HG03442 (cell line): ENCODE results near the gene MOGAT3.
A peak's percentile ranks its signal among the peaks of the same experiment; 100 is the strongest.

Source experiments
- ATAC-seq: cut with Tn5 transposase; IDR thresholded peaks from one replicate; pipeline ENCODE4 v1.9.1; 2021; ENCODE audit warnings: mild to moderate bottlenecking, moderate library complexity; ENCODE audit not compliant: unreplicated experiment

MOGAT3 gene

DNA sequence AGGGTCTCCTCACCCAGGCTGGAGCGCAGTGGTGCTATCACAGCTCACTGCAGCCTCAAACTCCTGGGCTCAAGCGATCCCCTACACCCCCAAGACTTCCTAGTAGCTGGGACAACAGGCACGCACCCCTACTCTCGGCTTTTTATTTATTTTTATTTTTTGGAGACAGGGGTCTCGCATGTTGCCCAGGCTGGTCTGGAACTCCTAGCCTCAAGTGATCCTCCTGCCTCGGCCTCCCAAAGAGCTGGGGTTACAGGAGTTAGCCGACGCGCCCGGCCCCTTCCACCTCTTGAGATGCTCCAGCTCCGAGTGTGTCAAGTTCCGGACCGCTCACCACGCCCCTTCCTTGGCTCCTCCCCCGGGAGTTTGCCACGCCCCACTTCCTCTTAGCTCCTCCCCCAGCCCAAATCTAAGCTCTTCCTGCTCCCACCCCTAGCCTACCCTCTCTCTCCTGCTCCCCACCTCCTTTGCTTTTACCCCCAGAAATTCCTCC lies 27.0 kb downstream of the MOGAT3 start:
- ATAC-seq = no peak

DNA sequence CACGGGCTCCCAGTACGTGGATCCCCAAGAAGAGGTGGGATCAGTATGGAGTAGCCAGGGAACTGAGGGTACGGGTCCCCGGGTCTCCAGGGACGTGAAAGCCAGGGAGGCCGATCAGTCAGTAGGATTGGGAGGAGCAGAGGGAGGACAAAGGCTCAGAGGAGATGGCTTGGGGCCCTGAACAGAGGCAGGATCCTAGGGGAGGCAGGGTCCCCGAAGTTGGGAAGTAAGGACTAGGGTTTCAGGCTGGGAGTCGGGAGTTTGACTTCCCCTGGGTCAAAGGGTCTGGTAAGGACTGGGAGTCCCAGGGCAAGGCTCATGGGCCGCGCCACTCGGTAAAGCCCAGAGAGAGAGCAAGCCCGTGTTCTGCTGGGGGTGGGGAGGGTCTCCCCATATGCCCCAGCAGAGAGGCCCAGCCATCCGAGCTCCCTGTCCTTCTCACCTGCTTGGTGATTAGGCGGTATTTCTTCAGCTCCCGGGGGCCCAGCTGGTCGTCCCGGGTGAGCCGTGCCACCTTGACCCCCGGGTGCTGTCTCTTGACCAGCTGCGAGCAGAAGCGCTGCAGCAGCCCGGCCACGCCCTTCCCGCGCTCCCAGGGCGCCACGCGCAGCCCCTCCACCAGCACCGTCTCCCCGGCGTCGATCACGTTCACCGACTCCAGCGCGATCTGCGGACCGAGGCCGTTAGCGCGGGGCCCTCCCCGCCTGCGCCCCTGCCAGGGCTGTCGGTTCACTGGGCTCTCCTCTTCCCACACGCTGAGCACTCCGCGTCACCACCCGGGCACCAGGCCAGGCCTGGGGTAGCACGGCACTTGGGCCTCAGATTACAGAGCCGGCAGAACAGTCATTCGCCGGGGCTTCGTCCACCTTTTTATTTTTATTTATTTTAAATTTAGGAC lies 27.7 kb downstream of the MOGAT3 start:
- ATAC-seq = no peak

DNA sequence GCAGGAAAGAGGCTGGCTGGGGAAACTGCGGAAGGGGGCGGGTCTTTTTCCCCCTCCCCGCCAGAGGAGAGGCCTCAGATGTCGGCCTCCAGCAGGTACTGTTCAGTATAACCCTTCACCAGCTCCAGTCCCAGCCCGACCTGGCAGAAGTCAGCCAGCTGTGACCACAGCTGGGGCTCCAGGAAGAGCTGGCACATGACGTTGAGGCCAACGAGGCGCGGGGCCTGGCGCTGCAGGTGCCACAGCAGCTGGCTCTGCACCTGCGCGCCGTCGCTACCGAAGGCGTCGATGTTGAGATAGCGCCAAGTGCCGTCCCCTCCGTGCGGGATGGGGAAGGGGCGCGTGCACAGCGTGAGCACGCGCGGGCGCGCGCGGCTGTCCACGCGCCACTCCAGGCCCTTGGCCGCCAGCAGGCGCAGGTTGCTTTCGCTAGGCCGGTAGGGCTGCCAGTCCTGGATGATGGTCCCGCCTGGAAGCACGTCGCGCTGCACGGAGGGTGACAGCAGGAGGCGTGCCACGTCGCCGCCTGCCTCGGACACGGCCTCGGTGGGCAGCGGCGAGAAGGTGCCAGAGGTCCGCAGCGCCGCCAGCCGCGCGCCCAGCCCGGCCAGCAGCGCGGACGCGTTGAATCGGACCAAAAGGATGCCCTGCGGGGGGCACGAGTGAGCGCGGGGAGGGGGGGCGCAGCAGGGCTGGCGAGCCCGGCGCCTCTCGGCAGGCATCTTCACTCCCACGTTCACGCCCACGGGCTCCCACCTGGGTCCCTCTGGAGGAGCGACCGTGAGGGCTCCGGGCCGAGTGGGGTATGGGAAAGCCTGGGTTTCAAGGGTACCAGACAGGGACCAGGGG lies 28.6 kb downstream of the MOGAT3 start:
- ATAC-seq = no peak

DNA sequence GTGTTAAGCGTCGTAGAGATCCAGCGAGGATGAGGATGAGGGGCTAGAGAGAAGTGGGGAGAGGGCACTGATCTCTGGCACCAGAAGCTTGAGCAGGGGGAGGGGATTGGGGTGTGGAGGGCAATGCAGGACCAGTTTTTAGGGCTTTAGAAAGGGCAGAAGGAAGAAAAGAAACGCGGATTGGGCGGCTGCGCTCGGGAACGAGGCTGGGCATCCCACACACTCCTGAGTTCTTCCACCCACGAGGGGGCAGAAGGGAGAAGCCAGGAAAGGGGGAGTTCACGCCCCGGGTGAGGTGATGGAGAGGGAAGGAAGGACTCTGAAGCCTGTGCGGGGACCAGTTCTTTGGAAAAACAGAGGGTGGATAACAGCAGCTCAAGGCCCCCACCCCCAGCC lies 29.4 kb downstream of the MOGAT3 start:
- ATAC-seq = no peak

DNA sequence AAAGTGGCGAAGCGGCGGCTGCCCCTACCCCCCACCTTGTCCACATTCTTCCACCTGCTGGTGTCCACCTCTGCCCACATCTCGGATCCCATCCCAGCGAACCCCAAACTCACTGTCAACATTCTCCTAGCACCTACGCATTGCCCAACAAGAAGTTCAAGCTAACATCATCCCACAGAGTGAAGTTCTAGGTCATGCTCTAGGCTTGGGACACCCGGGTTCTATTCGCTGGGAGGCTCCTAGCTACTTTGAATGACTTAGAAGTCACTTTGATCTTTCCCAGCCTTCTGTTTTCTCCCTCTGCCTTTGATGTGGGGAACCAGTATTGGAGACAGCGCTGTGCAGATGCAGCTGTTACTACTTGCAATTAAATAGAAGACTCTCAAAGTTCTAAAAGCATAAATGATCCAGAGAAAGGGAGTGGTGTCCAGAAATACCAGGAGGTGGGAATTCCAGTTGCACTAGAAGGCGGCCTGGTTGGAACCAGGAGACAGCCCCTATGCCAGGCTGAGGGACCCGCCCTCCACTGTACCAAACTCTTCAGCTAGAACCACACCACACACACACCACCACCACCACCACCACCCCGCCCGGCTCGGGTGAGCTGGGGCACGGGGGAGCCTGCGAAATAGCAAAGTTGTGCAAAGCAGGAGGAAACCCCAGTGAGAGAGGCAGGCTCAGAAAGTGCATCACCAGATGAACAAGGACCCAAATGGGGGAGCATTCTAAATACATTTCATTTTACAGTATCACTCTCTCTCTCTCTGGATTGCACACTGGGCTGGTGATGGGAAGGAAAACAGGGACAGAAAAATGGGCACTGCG lies 30.0 kb downstream of the MOGAT3 start:
- ATAC-seq = no peak

DNA sequence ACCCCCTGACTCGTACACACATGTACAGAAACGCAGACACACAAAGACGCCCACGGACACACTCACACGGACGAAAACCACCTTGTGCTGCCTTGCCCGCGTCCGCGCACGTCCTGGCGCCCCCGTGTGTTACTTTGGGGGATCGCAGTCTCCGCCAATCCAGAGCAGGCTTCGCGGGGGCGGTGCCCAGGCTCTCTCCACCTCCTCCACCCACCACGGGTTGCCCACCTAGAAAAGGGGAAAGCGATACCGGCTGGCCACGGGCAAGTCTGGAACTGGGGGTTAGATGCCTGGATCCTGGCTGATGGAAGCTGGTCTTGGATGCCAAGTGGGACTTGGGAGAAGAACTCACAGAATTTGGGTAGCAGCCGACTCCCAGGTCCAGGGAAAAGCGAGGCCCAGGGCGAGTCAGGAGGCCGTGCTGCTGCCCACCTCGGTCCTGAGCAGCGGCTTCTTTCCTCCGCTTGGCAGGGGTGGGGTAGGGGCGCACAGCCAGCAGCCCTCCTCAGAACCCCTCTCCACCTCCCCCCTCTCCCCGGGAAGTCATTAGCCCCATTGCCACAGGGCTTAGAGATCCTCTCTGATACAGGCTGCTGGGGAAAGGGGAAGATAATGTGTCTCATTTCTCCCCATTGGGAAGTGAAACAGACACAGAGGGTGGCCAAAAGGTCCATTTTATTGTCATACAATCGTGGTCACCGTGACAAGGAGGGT lies 30.8 kb downstream of the MOGAT3 start:
- no peak for ATAC-seq

DNA sequence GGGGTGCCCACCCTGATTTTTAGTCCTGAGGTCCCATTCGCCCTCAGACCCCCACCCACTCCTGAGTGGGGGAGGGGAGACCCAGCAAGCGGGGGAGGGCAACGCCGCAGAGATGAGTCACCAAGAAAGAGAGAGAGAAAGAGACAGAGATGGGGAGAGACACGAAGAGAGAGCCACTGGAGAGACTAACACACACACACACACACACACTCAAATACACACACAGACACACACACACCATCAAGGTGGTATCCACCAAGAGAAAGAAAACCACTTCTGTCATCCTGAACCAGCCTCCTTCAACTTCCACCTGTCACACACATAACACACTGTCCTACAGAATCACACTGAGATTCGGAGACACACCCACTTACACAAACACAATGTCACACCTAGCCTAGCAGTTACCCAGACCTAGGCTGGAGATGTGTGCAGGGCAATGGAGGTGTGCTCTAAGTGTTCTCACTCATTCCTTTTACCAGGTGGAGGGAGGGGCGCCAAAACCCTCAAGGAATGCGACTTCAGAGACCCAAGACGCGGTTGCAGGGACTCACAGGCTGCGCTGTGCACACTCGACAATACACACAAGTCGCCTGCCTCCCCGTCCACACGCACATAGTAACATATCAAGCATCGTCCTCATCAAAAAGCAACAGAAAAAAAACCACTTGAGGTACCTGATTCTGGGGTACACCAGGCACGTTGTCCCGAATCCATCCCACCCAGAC lies 31.6 kb downstream of the MOGAT3 start:
- ATAC-seq = no peak

DNA sequence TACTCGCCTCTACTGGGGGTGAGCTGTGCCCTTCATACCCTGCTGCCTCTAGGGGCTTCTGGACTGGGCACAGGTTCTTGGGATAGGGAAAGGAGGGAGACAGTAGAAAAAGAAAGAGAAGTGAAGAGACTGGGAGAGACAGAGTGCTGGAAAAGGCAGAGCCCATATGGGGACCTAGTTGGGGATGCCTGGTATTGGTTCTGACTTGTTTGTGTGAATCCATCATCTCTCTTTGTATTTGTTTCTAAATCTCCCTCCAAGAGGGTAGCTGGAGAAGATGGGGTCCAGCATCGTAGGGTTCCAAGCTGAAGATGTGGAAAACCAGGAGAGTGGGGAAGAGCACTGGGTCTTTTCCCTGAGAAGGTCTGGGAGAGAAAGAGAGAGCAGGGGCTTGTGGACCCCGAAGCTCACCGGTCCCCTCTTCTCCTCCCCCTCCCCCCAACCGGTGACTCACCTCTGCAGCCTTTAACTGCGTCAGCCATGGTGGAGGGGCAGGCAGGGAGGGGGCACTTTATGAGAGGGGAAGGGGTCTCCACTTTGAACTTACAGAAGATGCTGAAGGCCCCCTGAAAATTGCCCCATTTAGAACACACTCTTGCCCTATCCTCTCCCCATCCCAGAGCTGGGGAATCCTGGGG lies 32.3 kb downstream of the MOGAT3 start:
- no peak for ATAC-seq

DNA sequence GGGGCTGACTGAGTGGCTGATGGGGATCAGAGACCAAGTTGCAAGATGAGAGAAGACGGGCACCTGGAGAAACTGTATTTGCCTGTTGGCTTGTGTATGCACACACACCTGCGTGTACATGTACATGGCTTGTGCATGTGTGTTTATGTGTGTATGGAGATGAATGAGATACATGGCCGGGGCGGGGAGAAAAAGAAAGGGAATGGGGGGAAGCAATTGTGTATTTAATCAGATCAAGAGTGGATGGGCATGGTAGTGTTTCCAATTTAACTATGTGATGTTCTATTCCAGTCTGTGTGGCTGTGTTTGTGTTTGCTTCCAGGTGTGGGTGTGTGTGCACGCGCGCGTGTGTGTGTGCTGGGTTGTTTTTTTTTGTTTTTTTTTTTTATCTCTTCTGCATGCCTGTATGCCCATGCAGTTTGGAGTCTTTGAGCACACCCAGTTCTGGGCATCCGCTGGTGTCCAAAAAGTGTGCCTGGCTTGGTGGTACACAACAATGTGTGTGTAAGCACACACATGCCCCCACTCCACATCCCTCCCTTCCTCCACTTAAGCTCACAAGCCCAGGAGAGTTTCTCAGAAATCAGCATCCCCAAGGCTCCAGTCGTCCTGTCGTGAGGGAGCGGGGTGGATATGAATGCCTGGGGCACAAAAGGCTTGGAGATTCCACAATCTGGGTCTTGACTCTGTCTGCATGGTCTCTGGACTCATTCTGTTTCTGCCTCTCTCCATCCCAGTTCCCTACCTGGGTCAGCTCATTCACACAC lies 33.0 kb downstream of the MOGAT3 start:
- ATAC-seq = no peak

DNA sequence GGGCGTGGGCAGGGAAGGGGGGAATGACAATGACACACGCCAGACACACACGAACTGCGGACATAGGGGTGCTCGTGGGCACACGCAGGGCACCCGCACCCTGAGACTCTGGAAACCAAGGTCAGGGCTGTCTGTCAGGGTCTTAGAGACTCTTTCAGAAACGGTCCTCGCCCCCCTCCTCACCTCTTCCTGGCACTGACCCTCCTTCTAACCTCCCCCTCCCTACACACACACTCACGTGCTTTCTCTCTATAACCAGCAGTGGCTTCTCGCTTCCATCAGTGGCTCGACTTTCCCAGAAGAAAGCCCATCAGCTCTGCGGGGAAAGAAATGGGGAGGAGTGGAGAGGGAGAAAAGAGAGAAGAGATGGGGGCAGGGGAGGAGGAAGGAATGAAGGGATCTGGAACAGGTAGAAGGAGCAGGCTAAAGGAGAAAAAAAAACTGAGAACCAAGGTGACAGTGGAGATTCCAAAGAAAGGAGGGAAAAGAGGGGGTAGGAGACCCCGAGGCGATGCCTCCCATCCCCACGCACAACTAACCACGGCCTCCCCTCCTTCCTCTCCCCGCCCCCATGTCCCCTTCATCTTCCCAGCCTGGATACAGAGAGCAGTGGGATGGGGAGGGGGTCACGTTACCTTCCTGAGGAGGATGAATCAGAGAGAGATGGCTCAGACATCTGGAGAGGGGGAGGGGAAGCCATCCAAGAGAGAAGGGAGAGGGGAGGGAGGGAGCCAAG lies 33.8 kb downstream of the MOGAT3 start:
- ATAC-seq = no peak

DNA sequence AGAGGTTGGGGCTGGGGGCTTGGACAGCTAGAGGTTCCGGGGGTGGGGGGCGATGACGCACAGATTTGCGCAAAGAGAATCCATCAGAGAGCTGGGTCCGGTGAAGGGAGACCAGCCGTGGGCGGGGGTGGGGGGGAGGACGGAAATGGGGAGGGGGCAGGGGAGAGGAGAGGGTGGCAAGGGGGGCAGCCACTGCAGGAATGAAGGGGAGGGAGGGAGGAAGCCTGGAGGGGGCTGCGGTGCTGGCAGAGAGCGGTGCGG lies 34.3 kb downstream of the MOGAT3 start:
- ATAC-seq = no peak

DNA sequence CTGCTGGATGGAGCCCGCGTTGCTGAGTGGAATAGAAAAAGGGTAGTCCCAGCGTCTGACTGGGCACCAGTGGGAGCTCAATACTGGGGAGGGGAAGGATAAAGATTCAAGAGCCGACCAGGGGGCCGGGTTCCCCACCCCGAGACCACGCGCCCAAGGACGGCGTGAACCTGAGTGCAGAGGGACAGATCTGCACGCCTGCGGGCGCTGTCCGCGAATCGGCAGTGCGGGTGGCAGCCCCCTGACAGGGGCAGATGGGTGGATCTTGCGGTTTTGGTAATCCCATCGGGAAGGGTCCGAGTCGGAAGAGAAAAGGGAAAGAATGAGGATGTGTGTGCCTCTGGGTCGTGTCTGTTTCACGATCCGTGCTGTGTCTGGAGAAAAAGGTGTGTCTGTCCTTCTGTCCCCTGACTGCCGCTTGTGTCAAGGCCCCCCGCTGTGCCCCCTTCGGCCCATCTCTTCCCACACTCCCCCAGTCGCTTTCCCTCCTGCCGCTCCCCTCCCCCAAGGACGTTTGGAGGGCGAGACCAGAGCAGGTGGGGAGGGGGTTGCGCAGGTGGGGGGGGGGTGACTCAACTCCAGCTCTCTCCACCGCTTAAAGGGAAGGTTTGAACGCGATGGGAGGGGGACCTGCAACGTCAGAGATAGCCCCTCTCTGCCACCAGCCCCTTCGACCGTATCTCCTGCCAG lies 34.7 kb downstream of the MOGAT3 start:
- no peak for ATAC-seq

DNA sequence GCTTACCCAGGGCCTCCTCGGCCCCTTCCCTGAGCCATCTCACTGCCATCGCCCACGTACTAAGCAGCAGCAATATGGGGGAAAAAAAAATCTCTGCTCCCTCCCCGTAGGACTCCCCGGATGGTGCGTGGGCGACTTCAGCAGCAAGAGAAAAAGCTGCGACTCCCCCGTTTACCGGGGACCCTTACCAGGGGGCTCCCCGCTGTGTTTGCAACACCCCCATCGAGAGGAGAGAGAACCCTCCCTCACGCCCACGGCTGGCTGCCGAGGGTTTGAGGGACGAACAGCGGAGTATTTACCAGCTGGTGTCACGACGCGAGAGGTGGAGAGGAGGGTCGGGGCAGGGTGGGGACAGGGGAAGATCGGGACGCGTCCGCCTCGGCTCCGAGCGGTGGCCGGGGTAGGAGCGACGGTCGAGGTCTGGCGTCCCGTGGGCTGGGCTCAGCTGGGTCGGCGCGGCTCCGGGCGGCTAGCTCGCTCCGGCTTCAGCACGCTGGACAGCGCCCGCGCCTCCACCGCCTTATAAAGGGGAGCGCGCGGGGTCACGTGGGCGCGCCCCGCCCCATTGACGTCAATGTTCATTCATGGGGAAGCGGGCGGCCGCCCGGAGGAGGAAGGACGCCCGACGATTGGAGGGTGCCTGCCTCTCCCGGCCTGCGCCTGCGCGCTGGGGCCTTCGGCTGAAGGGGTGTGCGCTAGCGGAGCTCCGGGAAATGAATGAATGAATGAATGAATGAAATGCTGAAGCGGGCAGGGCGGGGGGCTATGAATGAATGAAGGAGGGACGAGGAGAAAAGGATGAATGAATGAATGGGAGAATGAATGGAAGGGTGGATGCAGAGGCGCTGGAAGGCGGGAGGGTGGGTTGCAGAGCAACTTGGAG lies 35.5 kb downstream of the MOGAT3 start, which contains the start of gene VGF:
Gene VGF (minus strand): TSS at position 495 of the 883 bp plus-strand sequence. CDS start 726 bp downstream, outside the sequence.
- peak; percentile 55 for ATAC-seq

DNA sequence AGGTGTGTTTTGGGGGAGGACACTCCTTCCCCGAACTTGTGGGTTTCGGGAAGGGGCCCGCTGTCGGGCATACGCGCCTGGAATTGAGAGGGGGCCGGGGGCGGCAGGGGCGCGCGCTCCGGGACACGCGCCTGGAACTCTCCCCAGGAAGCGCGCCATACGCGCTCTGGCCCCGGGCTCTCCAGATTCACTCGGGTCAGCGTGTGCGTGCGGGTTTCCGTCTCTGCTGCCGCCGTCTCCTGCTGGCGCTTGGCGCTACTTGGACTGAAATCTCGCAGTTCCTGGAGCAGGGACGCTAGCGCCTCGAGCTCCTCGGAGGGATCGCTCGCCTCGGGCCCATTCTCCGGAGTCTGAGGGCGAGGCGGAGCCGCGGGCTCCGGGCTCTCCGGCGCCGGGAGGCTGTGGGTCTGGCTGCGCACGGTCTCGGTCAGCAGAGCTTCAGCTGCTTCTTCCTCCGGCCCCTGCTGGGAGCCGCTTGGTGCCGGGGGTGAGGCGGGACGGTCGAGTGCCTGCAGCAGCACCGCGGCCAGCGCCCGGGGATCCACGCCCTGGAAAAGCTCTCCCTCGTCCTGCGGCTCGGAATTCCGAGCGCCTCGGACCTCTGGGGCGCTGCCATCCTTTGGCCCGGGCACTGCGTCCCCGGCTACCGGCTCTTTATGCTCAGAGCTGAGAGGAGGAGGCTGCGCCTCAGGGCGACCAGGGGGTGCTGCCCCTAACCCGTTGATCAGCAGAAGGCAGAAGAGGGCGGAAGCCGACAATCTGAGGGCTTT lies 36.6 kb downstream of the MOGAT3 start:
- ATAC-seq = no peak

DNA sequence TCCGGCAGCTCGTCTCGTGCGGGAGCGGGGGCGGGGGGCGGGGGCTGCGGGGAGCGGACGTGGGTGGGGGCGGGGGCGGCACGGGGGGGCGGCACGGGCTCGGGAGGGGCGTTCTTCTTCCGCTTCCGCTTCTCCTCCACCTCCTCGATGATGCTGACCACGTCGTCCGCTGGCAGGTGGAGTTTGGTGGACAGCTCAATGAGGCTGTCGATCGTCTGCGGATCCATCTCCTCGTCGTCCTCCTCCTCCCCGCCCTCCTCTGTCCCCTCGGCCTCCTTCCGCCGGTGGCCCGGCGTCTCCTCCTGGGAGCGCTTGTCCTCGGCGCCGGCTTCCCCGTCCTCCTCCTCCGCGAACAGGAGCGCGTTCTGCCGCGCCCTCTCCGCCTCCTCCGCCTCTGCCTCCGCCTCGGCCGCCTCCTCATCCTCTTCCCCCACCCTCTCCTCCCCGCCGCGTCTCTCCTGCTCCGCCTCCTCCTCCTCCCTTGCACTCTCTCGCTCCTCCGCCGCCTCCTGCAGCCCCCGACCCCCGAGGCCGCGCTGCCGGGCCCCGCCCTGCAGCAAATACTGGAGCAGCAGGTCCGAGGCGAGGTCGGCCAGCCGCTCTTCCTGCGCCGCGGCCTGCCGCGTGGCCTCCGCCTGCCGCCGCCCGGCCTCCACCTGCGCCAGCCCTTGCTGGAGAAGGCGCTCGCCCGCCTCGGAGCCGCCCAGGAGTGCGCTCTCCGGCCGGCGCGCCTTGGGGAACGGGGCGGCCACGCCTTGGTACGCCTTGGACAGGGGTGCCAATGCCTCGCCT lies 37.4 kb downstream of the MOGAT3 start:
- no peak for ATAC-seq
